ENCODE results near the gene KBTBD3.

DNA sequence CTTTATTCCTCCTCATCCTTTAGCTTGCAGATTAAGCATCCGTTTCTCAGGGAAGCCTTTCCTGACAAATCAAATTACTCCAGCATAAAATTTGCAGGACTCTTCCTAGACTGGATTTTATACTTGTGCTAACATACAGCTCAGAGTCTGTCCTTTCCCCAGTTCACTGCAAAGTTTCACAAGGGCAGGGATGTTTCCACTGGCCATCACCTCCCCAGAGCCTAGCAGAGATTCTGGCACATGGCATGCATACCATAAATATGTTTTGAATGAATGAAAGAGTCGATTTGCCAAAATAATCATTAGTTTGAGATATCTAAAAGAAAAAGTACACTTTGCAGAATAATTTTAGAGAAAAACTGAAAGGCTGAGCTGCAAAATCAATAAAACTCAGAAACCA, 65.7 kb downstream of the KBTBD3 start:
- TF ChIP-seq, protein P1, sequence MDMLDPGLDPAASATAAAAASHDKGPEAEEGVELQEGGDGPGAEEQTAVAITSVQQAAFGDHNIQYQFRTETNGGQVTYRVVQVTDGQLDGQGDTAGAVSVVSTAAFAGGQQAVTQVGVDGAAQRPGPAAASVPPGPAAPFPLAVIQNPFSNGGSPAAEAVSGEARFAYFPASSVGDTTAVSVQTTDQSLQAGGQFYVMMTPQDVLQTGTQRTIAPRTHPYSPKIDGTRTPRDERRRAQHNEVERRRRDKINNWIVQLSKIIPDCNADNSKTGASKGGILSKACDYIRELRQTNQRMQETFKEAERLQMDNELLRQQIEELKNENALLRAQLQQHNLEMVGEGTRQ (IDR thresholded peaks at IDR 0.05), result no peak
- TF ChIP-seq POLR2A (IDR thresholded peaks at IDR 0.05; ENCODE audit: low read length), result no peak
- TF ChIP-seq, protein P2, sequence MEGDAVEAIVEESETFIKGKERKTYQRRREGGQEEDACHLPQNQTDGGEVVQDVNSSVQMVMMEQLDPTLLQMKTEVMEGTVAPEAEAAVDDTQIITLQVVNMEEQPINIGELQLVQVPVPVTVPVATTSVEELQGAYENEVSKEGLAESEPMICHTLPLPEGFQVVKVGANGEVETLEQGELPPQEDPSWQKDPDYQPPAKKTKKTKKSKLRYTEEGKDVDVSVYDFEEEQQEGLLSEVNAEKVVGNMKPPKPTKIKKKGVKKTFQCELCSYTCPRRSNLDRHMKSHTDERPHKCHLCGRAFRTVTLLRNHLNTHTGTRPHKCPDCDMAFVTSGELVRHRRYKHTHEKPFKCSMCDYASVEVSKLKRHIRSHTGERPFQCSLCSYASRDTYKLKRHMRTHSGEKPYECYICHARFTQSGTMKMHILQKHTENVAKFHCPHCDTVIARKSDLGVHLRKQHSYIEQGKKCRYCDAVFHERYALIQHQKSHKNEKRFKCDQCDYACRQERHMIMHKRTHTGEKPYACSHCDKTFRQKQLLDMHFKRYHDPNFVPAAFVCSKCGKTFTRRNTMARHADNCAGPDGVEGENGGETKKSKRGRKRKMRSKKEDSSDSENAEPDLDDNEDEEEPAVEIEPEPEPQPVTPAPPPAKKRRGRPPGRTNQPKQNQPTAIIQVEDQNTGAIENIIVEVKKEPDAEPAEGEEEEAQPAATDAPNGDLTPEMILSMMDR (IDR thresholded peaks at IDR 0.05), result no peak
- TF ChIP-seq, protein P3, sequence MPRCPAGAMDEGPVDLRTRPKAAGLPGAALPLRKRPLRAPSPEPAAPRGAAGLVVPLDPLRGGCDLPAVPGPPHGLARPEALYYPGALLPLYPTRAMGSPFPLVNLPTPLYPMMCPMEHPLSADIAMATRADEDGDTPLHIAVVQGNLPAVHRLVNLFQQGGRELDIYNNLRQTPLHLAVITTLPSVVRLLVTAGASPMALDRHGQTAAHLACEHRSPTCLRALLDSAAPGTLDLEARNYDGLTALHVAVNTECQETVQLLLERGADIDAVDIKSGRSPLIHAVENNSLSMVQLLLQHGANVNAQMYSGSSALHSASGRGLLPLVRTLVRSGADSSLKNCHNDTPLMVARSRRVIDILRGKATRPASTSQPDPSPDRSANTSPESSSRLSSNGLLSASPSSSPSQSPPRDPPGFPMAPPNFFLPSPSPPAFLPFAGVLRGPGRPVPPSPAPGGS (IDR thresholded peaks at IDR 0.05), result no peak
- TF ChIP-seq, protein P4, sequence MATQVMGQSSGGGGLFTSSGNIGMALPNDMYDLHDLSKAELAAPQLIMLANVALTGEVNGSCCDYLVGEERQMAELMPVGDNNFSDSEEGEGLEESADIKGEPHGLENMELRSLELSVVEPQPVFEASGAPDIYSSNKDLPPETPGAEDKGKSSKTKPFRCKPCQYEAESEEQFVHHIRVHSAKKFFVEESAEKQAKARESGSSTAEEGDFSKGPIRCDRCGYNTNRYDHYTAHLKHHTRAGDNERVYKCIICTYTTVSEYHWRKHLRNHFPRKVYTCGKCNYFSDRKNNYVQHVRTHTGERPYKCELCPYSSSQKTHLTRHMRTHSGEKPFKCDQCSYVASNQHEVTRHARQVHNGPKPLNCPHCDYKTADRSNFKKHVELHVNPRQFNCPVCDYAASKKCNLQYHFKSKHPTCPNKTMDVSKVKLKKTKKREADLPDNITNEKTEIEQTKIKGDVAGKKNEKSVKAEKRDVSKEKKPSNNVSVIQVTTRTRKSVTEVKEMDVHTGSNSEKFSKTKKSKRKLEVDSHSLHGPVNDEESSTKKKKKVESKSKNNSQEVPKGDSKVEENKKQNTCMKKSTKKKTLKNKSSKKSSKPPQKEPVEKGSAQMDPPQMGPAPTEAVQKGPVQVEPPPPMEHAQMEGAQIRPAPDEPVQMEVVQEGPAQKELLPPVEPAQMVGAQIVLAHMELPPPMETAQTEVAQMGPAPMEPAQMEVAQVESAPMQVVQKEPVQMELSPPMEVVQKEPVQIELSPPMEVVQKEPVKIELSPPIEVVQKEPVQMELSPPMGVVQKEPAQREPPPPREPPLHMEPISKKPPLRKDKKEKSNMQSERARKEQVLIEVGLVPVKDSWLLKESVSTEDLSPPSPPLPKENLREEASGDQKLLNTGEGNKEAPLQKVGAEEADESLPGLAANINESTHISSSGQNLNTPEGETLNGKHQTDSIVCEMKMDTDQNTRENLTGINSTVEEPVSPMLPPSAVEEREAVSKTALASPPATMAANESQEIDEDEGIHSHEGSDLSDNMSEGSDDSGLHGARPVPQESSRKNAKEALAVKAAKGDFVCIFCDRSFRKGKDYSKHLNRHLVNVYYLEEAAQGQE (IDR thresholded peaks at IDR 0.05), result no peak
- no peak for TF ChIP-seq SREBF2 (IDR thresholded peaks at IDR 0.05)
- TF ChIP-seq CHD4 (IDR thresholded peaks at IDR 0.05; ENCODE audit: borderline replicate concordance), result no peak
- no peak for TF ChIP-seq RFX5 (IDR thresholded peaks at IDR 0.05)
- TF ChIP-seq HDAC2 (IDR thresholded peaks at IDR 0.05), result no peak

Data from A549 (cell line).